Left lung (tissue), 10 donors: Measurements from ENCODE around the gene ATXN2. TPM values are rescaled to one million over a fixed set of nuclear protein-coding genes. Genes with fewer than 3 reads are reported as not detected.
"Not testable (repeated sequence)": the region's sequence is repeated elsewhere in the genome, so short reads cannot be mapped to it uniquely, and the experiment has no call there.

ENCODE experiments used
- ATAC-seq: fragments of 200-7000 bp; cut with Tn5 transposase; one replicate; pipeline ENCODE4 v1.9.1; 2020; ENCODE audit warnings: moderate library complexity
- DNase-seq, 4 donors: peaks; one replicate each; pipeline ENCODE4 v3.0.0-alpha.2; 2013 to 2020
- H3K27ac ChIP-seq, 2 donors: fragments of 200-600 bp; sonication (generic) in 1 of 2; one replicate each; pipeline versions ENCODE4 v1.5.0 to v1.8.0; 2020 to 2021
- H3K27me3 ChIP-seq, 2 donors: fragments of 200-600 bp; sonication (generic) in 1 of 2; one replicate each; pipeline versions ENCODE4 v1.5.0 to v1.8.0; 2020 to 2021
- H3K36me3 ChIP-seq, 2 donors: fragments of 200-600 bp; sonication (generic) in 1 of 2; one replicate each; pipeline versions ENCODE4 v1.5.0 to v1.8.0; 2020 to 2021
- H3K4me1 ChIP-seq, 2 donors: fragments of 200-600 bp; one replicate each; pipeline ENCODE4 v1.8.0; 2021
- H3K4me3 ChIP-seq, 2 donors: fragments of 200-600 bp; sonication (generic) in 1 of 2; one replicate each; pipeline versions ENCODE4 v1.5.0 to v1.8.0; 2020 to 2021; ENCODE audit warnings: mild to moderate bottlenecking in 1 of 2
- H3K9me3 ChIP-seq, 2 donors: fragments of 200-600 bp; sonication (generic) in 1 of 2; one replicate each; pipeline versions ENCODE4 v1.5.0 to v1.8.0; 2020 to 2021
- intact Hi-C, 2 donors: fragments of 100-400 bp; cut with DNase I; formaldehyde crosslinking; loops; one replicate each; pipeline versions ENCODE4 v1.11.2 to v1.14.2; 2022
- polyA plus RNA-seq, 6 donors: library from polyadenylated mRNA; unstranded; fragments of 120-200 nt; gene quantifications; one replicate each; pipeline ENCODE4 v1.2.1, GENCODE V29; 2013; ENCODE audit not compliant: insufficient read length in 6 of 6
- total RNA-seq, 2 donors: library from RNA; stranded (reverse); fragmentation: NEBNext Ultra II Directional; extraction: Animal tissue kit (Norgen Biotek cat#: 25700); gene quantifications; one replicate each; pipeline ENCODE4 v1.2.1, GENCODE V29; 2021
- TF ChIP-seq, protein P1 (sequence below), 2 donors: fragments of 200-600 bp; sonication (generic) in 1 of 2; IDR thresholded peaks; one replicate each; pipeline versions ENCODE4 v1.5.0 to v1.8.0; 2021; ENCODE audit warnings: antibody characterized with exemption in 2 of 2
- donor health status: DM: no; HTN: yes; CAD: no.
- donor health status: DM: no; HTN: no; CAD: no.

The ATXN2 gene
- total and polyA plus RNA-seq, 8 donors: 60.9 to 90.2 (median 72.2) TPM

GRCh38 chr12:111584959-111585358 lies 14.2 kb downstream of the ATXN2 start:
- H3K4me1 ChIP-seq: peaks cover 0 to 6% of the 10 kb centered on the region in 2 donors
- no peak for ATAC-seq
- no peak overlapping the region for H3K4me3 ChIP-seq
- no peaks in the 10 kb centered on the region for H3K27me3 ChIP-seq
- intact Hi-C loops: no loop called here
- H3K36me3 ChIP-seq: no peaks in the 10 kb centered on the region
- DNase-seq: no peak
- no peak overlapping the region for H3K27ac ChIP-seq
- H3K9me3 ChIP-seq: no peaks in the 10 kb centered on the region
- TF ChIP-seq, protein P1, sequence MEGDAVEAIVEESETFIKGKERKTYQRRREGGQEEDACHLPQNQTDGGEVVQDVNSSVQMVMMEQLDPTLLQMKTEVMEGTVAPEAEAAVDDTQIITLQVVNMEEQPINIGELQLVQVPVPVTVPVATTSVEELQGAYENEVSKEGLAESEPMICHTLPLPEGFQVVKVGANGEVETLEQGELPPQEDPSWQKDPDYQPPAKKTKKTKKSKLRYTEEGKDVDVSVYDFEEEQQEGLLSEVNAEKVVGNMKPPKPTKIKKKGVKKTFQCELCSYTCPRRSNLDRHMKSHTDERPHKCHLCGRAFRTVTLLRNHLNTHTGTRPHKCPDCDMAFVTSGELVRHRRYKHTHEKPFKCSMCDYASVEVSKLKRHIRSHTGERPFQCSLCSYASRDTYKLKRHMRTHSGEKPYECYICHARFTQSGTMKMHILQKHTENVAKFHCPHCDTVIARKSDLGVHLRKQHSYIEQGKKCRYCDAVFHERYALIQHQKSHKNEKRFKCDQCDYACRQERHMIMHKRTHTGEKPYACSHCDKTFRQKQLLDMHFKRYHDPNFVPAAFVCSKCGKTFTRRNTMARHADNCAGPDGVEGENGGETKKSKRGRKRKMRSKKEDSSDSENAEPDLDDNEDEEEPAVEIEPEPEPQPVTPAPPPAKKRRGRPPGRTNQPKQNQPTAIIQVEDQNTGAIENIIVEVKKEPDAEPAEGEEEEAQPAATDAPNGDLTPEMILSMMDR (IDR thresholded peaks at IDR 0.05): no peak

GRCh38 chr12:111583506-111583905 lies 15.6 kb downstream of the ATXN2 start:
- H3K36me3 ChIP-seq, H3K4me3 ChIP-seq, intact Hi-C loops, ATAC-seq, H3K27me3 ChIP-seq, H3K27ac ChIP-seq, H3K9me3 ChIP-seq, DNase-seq, H3K4me1 ChIP-seq: not testable (repeated sequence)

DNA sequence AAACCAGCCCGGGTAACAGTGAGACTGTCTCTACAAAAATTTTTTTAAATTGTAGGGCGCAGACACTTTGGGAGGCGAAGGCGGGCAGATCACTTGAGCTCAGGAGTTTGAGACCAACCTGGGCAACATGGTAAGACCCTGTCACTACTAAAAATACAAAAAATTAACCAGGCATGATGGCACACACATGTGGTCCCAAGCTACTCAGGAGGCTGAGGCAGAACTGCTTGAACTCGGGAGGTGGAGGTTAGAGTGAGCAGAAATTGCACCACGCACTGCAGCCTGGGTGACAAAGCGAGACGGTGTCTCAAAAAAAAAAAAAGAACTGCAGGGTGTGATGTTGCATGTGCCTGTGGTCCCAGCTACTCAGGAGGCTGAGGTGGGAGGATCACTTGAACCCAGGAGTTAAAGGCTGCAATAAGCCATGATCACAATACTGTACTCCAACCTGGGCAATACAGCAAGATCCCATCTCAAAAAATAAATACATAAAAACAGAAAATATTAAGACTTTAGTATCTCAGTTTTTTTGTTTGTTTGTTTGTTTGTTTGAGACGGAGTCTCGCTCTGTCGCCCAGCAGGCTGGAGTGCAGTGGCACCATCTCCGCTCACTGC lies 16.9 kb downstream of the ATXN2 start:
- no peaks in the 10 kb centered on the region for H3K36me3 ChIP-seq
- DNase-seq (no peak), ATAC-seq (no peak)
- peaks cover 3 to 20% of the 10 kb centered on the region in 2 donors for H3K4me1 ChIP-seq
- no peak overlapping the region for H3K4me3 ChIP-seq
- TF ChIP-seq, protein P1 (IDR thresholded peaks at IDR 0.05): no peak
- no peak overlapping the region for H3K27ac ChIP-seq
- no peaks in the 10 kb centered on the region for H3K27me3 ChIP-seq
- intact Hi-C loops: no loop called here
- no peaks in the 10 kb centered on the region for H3K9me3 ChIP-seq

DNA sequence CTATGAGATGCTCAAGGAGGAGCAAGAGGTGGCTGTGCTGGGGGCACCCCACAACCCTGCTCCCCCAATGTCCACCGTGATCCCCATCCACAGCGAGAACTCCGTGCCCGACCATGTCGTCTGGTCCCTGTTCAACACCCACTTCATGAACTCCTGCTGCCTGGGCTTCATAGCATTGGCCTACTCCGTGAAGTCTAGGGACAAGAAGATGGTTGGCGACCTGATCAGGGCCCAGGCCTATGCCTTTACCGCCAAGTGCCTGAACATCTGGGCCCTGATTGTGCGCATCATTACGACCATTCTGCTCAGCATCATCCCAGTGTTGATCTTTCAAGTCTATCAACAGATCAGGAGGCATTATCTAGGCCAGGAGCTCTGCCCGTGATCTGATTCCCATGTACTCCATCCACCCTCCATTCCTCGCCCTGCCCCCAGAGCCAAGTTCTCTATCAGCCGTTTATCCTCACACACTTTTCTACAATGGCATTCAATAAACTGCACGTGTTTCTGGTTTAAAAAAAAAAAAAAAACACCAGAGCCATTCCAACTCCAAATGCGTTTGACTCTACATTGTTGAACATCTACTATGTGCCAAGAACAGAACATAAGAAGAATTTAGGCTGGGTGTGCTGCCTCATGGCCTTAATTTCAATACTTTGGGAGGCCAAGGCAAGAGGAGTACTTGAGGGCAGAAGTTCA lies 17.5 kb downstream of the ATXN2 start:
- Histone ChIP-seq H3K4me3 (no peak overlapping the region), H3K4me1 (peaks cover 3 to 20% of the 10 kb centered on the region in 2 donors), H3K9me3 (no peaks in the 10 kb centered on the region), H3K36me3 (no peaks in the 10 kb centered on the region), H3K27ac (no peak overlapping the region), H3K27me3 (no peaks in the 10 kb centered on the region)
- ATAC-seq (no peak), DNase-seq (no peak)
- intact Hi-C loops: no loop called here
- TF ChIP-seq, protein P1 (IDR thresholded peaks at IDR 0.05): no peak

- TF ChIP-seq, protein P1 (IDR thresholded peaks at IDR 0.05): no peak
- ATAC-seq: no peak
- DNase-seq: no peak
- intact Hi-C loops: no loop called here
- H3K9me3 ChIP-seq: no peaks in the 10 kb centered on the region
- no peak overlapping the region for H3K27ac ChIP-seq
- H3K4me1 ChIP-seq: peaks cover 3 to 20% of the 10 kb centered on the region in 2 donors
- no peak overlapping the region for H3K4me3 ChIP-seq
- no peaks in the 10 kb centered on the region for H3K27me3 ChIP-seq
- H3K36me3 ChIP-seq: no peaks in the 10 kb centered on the region
These were observed 18.4 kb downstream of the ATXN2 start for GRCh38 chr12:111580737-111581136.
